Endothelial cell of umbilical vein (primary cell): ENCODE measurements around the gene SUGP2. TPM values are rescaled to one million over a fixed set of nuclear protein-coding genes. Genes with fewer than 3 reads are reported as not detected.

Experiments
- BruUV-seq: library from RNA; stranded (reverse); fragments of 400-500 nt; replicated peaks from 2 replicates; lab custom pipeline; 2021; lab: Mats Ljungman, UMichigan
- CTCF ChIA-PET: fragments of 300-600, 350-600 bp; sonication (Branson Sonifier 250); formaldehyde crosslinking; loops from one replicate; lab custom pipeline; 2021; ENCODE audit warnings: antibody characterized with exemption, inconsistent platforms; lab: Charles Lee
- POLR2A ChIA-PET: fragments of 300-600, 350-600 bp; sonication (Branson Sonifier 250); formaldehyde crosslinking; loops from one replicate; lab custom pipeline; 2021; ENCODE audit warnings: antibody characterized with exemption, inconsistent platforms; lab: Charles Lee
- DNase-seq: peaks from one replicate; pipeline ENCODE4 v3.0.0-alpha.2; 2011; ENCODE audit warnings: low read depth, low spot score
- FAIRE-seq: peaks from 2 replicates; lab custom pipeline; 2011; peaks lifted over from hg19 to GRCh38; lab: Jason Lieb, UNC
- H2AFZ ChIP-seq: 2 replicates; pipeline ENCODE4 v1.6.0; 2012; ENCODE audit warnings: low read depth, low read length, control low read depth, inconsistent platforms
- H3K27ac ChIP-seq: 2 replicates; pipeline ENCODE4 v1.5.1; 2011; ENCODE audit warnings: low read depth, mild to moderate bottlenecking, control low read depth, low read length, moderate library complexity; ENCODE audit not compliant: insufficient read depth
- H3K27me3 ChIP-seq, 2 experiments: 2 replicates each; pipeline versions ENCODE4 v1.6.0 to v1.6.1; 2011; ENCODE audit warnings: low read length in 2 of 2, mixed read lengths in 1 of 2; ENCODE audit not compliant: control insufficient read depth in 2 of 2, insufficient read depth in 2 of 2
- H3K36me3 ChIP-seq, 2 experiments: 2 replicates in 1 of 2; 3 replicates in 1 of 2; pipeline ENCODE4 v1.5.1; 2011; ENCODE audit warnings: low read length in 2 of 2, mild to moderate bottlenecking in 1 of 2, moderate library complexity in 1 of 2; ENCODE audit not compliant: control insufficient read depth in 2 of 2, insufficient read depth in 2 of 2; ENCODE audit errors: extremely low read depth in 1 of 2
- H3K4me1 ChIP-seq: 3 replicates; pipeline ENCODE4 v1.5.1; 2011; ENCODE audit warnings: mild to moderate bottlenecking, low read length; ENCODE audit not compliant: control insufficient read depth, insufficient read depth; ENCODE audit errors: extremely low read depth
- H3K4me2 ChIP-seq: 2 replicates; pipeline ENCODE4 v1.6.1; 2011; ENCODE audit warnings: low read length, control low read depth, mixed read lengths; ENCODE audit not compliant: insufficient read depth
- H3K4me3 ChIP-seq, 3 experiments: fragments of 200-600 bp in 1 of 3; sonication (generic), shearing (Covaris generic) in 1 of 3; replicated peaks in 1 of 3; 2 replicates each; pipeline ENCODE4 v1.5.1; 2011 to 2016; ENCODE audit warnings: control low read depth in 3 of 3, low read length in 3 of 3, mild to moderate bottlenecking in 2 of 3, inconsistent platforms in 1 of 3, low read depth in 1 of 3, moderate library complexity in 1 of 3; ENCODE audit not compliant: insufficient read depth in 1 of 3
- H3K79me2 ChIP-seq: 2 replicates; pipeline ENCODE4 v1.6.0; 2012; ENCODE audit warnings: low read length, inconsistent platforms; ENCODE audit not compliant: control insufficient read depth, insufficient read depth
- H3K9ac ChIP-seq: replicated peaks from 2 replicates; pipeline ENCODE3; 2011; ENCODE audit warnings: low read length, control low read depth; ENCODE audit not compliant: insufficient read depth; ENCODE audit errors: extremely low read depth
- H3K9me1 ChIP-seq: replicated peaks from 3 replicates; pipeline ENCODE4 v1.6.0; 2011; ENCODE audit warnings: mild to moderate bottlenecking, low read length; ENCODE audit not compliant: control insufficient read depth, insufficient read depth; ENCODE audit errors: extremely low read depth
- H3K9me3 ChIP-seq: replicated peaks from 2 replicates; pipeline ENCODE4 v1.5.1; 2012; ENCODE audit warnings: low read length, inconsistent platforms; ENCODE audit not compliant: control insufficient read depth, insufficient read depth
- H4K20me1 ChIP-seq: replicated peaks from 2 replicates; pipeline ENCODE3; 2011; ENCODE audit warnings: mild to moderate bottlenecking, low read length; ENCODE audit not compliant: control insufficient read depth, insufficient read depth; ENCODE audit errors: extremely low read depth
- CTCF ChIP-seq, 2 donors: IDR thresholded peaks; 1 replicate in 1 of 2; 2 replicates in 1 of 2; pipeline ENCODE4 v1.5.1; 2011; ENCODE audit warnings: low read length in 2 of 2, mild to moderate bottlenecking in 2 of 2, moderate library complexity in 2 of 2, control low read depth in 1 of 2, inconsistent platforms in 1 of 2, low read depth in 1 of 2; ENCODE audit not compliant: insufficient read depth in 1 of 2; ENCODE audit errors: extremely low read depth in 1 of 2
- EZH2 ChIP-seq: IDR thresholded peaks from 2 replicates; pipeline ENCODE4 v1.6.1; 2012; ENCODE audit warnings: borderline replicate concordance, low read depth, mild to moderate bottlenecking, moderate library complexity, low read length, inconsistent platforms; ENCODE audit not compliant: severe bottlenecking
- FOS ChIP-seq: IDR thresholded peaks from 2 replicates; pipeline ENCODE4 v1.6.1; 2011; ENCODE audit warnings: mild to moderate bottlenecking, low read length, moderate library complexity, borderline replicate concordance; ENCODE audit not compliant: insufficient read depth
- GATA2 ChIP-seq: IDR thresholded peaks from 2 replicates; pipeline ENCODE4 v1.7.0; 2011; ENCODE audit warnings: low read depth, mild to moderate bottlenecking, moderate library complexity, mixed read lengths, low read length; ENCODE audit not compliant: insufficient read length, insufficient read depth
- JUN ChIP-seq: IDR thresholded peaks from 2 replicates; pipeline ENCODE4 v1.6.1; 2011; ENCODE audit warnings: borderline replicate concordance, low read depth; ENCODE audit not compliant: insufficient read length, insufficient read depth
- MAX ChIP-seq: IDR thresholded peaks from 2 replicates; pipeline ENCODE4 v1.6.1; 2011; ENCODE audit not compliant: insufficient read depth, insufficient read length
- MYC ChIP-seq: IDR thresholded peaks from one replicate; pipeline ENCODE4 v1.6.1; 2011; ENCODE audit warnings: mild to moderate bottlenecking, low read depth, low read length
- POLR2A ChIP-seq: IDR thresholded peaks from 2 replicates; pipeline ENCODE4 v1.6.1; 2012; ENCODE audit warnings: low read depth, mild to moderate bottlenecking, control low read depth, low read length
- POLR2AphosphoS5 ChIP-seq: IDR thresholded peaks from 2 replicates; pipeline ENCODE4 v1.6.1; 2012; ENCODE audit warnings: low read depth, mild to moderate bottlenecking, control low read depth, low read length, moderate library complexity; ENCODE audit not compliant: insufficient read depth
- dilution Hi-C: fragments of 300-500 bp; cut with MboI; formaldehyde crosslinking; loops from one replicate; pipeline ENCODE4 v1.15.0; 2019; ENCODE audit warnings: low sequenced_read_pairs; ENCODE audit not compliant: extremely low pct_ligation_motif_present
- intact Hi-C: fragments of 100-400 bp; cut with micrococcal nuclease; formaldehyde crosslinking; loops from one replicate; pipeline ENCODE4 v1.10.0; 2022
- polyA plus RNA-seq, 4 experiments: library from polyadenylated mRNA; depleted of rRNA in 3 of 4; stranded (reverse) in 3 of 4; unstranded in 1 of 4; fragments of >200 nt; gene quantifications; 2 replicates each; pipeline versions ENCODE4 v1.2.1 to v1.2.3, GENCODE V29; 2011 to 2012; ENCODE audit warnings: missing spikeins in 1 of 4
- total RNA-seq: library from RNA; stranded (reverse); gene quantifications from 2 replicates; pipeline ENCODE4 v1.2.3, GENCODE V29; 2021

Gene SUGP2
- total and polyA plus RNA-seq, 2 donors (not counting 3 experiments of a cell fraction or from before 2014, with no cell fraction given) = 44.6 to 79.7 TPM

GRCh38 chr19:19006213-19006612, 27.1 kb downstream of the SUGP2 start:
- TF ChIP-seq POLR2AphosphoS5 = no peak
- no peak for TF ChIP-seq EZH2
- TF ChIP-seq CTCF (IDR thresholded peaks at IDR 0.05; ENCODE audit: extremely low read depth in 1 of 2, insufficient read depth in 1 of 2, low read depth in 1 of 2, low read length in 2 of 2) = no peak
- no peak for TF ChIP-seq MYC
- no peak for TF ChIP-seq GATA2
- TF ChIP-seq JUN = no peak
- no peak for TF ChIP-seq MAX
- TF ChIP-seq FOS = no peak
- TF ChIP-seq POLR2A = no peak

More at GRCh38 chr19:19006213-19006612, 27.1 kb downstream of the SUGP2 start:
- FAIRE-seq (no peak), DNase-seq (no peak)
- no peaks in the 10 kb centered on the region for H3K4me1 ChIP-seq
- ChIA-PET POLR2A (no interaction called here), CTCF (no interaction called here)
- H3K27ac ChIP-seq = no peak overlapping the region
- dilution Hi-C loops = no loop called here
- H4K20me1 ChIP-seq = no peaks in the 10 kb centered on the region
- no peak overlapping the region for H2AFZ ChIP-seq
- no peak overlapping the region for H3K4me3 ChIP-seq
- no TSS peak for BruUV-seq
- no peaks in the 10 kb centered on the region for H3K9me1 ChIP-seq
- H3K9me3 ChIP-seq = no peaks in the 10 kb centered on the region
- intact Hi-C loops = no loop called here
- H3K9ac ChIP-seq = no peak overlapping the region
- no peak overlapping the region for H3K4me2 ChIP-seq
- no peaks in the 10 kb centered on the region for H3K27me3 ChIP-seq
- peaks cover 23 to 42% of the 10 kb centered on the region in 2 experiments for H3K36me3 ChIP-seq
- no peaks in the 10 kb centered on the region for H3K79me2 ChIP-seq
